Germinal center (tissue), 1 donor: ENCODE results near the gene LRRC14B.
"Not testable (repeated sequence)": the region's sequence is repeated elsewhere in the genome, so short reads cannot be mapped to it uniquely, and the experiment has no call there.

Experiments used
- DNase-seq: peaks from one replicate; pipeline ENCODE4 v3.0.0; 2012; ENCODE audit warnings: mixed read lengths, low spot score

The LRRC14B gene

GRCh38 chr5:241045-241669 is 49.9 kb downstream of the LRRC14B start:
- DNase-seq, result not testable (repeated sequence)

GRCh38 chr5:243683-244367 is 52.5 kb downstream of the LRRC14B start:
- DNase-seq, result not testable (repeated sequence)

- DNase-seq, result not testable (repeated sequence)
Measured at GRCh38 chr5:245717-246116, 54.4 kb downstream of the LRRC14B start.
